Measurements from ENCODE around the gene ATP13A3. TPM values are rescaled to one million over a fixed set of nuclear protein-coding genes. Genes with fewer than 3 reads are reported as not detected.

The ATP13A3 gene
- total RNA-seq, 4 donors from 2014 or later: 23.6 to 129 (median 69.8) TPM

GRCh38 chr3:194382892-194383223 is 103.9 kb downstream of the ATP13A3 start:
- Histone ChIP-seq H3K9me3 (no peaks in the 10 kb centered on the region), H3K4me3 (no peak overlapping the region), H3K27me3 (no peaks in the 10 kb centered on the region), H3K27ac (no peak overlapping the region), H3K4me1 (no peaks in the 10 kb centered on the region), H3K36me3 (no peaks in the 10 kb centered on the region)
- DNase-seq: no peak
- TF ChIP-seq POLR2AphosphoS5 (IDR thresholded peaks at IDR 0.05) (no peak), EP300 (IDR thresholded peaks at IDR 0.05; ENCODE audit: low read depth) (no peak), POLR2A (IDR thresholded peaks at IDR 0.05) (no peak), CTCF (IDR thresholded peaks at IDR 0.05) (no peak)
- in situ Hi-C loops (cut with MboI; ENCODE audit: low pct_ligation_motif_present in 1 of 4, low pct_unique_long_range_greater_than_20kb in 1 of 4, low sequenced_read_pairs in 3 of 4) (no loop called here), intact Hi-C loops (cut with DNase I; ENCODE audit: low total_unique reads) (no loop called here)
- WGBS, 2 donors (ENCODE audit: low coverage in 1 of 2): 85% methylated on average over 9 of the region's 9 CpGs; no CpG with 5 or more reads in 1 of the 2 donors

GRCh38 chr3:194382196-194382891 is 104.5 kb downstream of the ATP13A3 start:
- in situ Hi-C loops (cut with MboI; ENCODE audit: low pct_ligation_motif_present in 1 of 4, low pct_unique_long_range_greater_than_20kb in 1 of 4, low sequenced_read_pairs in 3 of 4) (no loop called here), intact Hi-C loops (cut with DNase I; ENCODE audit: low total_unique reads) (no loop called here)

GRCh38 chr3:194381460-194381875 is 105.3 kb downstream of the ATP13A3 start:
- TF ChIP-seq POLR2A (IDR thresholded peaks at IDR 0.05) (no peak), CTCF (IDR thresholded peaks at IDR 0.05) (no peak), POLR2AphosphoS5 (IDR thresholded peaks at IDR 0.05) (no peak), EP300 (IDR thresholded peaks at IDR 0.05; ENCODE audit: low read depth) (no peak)

More at GRCh38 chr3:194382196-194382891, 104.5 kb downstream of the ATP13A3 start:
- DNase-seq: no peak
- no peaks in the 10 kb centered on the region for H3K36me3 ChIP-seq
- no peaks in the 10 kb centered on the region for H3K27me3 ChIP-seq
- TF ChIP-seq POLR2A (IDR thresholded peaks at IDR 0.05) (no peak), POLR2AphosphoS5 (IDR thresholded peaks at IDR 0.05) (no peak), CTCF (IDR thresholded peaks at IDR 0.05) (no peak)
- 84% methylated on average over 19 of the region's 20 CpGs; no CpG with 5 or more reads in 1 of the 2 donors for WGBS, 2 donors (ENCODE audit: low coverage in 1 of 2)
- no peak overlapping the region for H3K27ac ChIP-seq
- H3K9me3 ChIP-seq: no peaks in the 10 kb centered on the region
- no peak overlapping the region for H3K4me3 ChIP-seq
- H3K4me1 ChIP-seq: no peaks in the 10 kb centered on the region

GRCh38 chr3:194380326-194380725 is 106.5 kb downstream of the ATP13A3 start:
- intact Hi-C loops (cut with DNase I; ENCODE audit: low total_unique reads): no loop called here
- WGBS, 2 donors (ENCODE audit: low coverage in 1 of 2): 88 to 100% methylated on average over 2 to 7 of the region's 7 CpGs
- TF ChIP-seq CTCF (IDR thresholded peaks at IDR 0.05): no peak
- no peak for TF ChIP-seq POLR2AphosphoS5 (IDR thresholded peaks at IDR 0.05)
- no peak for TF ChIP-seq POLR2A (IDR thresholded peaks at IDR 0.05)
- no peak for TF ChIP-seq EP300 (IDR thresholded peaks at IDR 0.05; ENCODE audit: low read depth)
- no peak overlapping the region for H3K4me3 ChIP-seq
- DNase-seq: no peak
- H3K4me1 ChIP-seq: no peaks in the 10 kb centered on the region
- H3K9me3 ChIP-seq: no peaks in the 10 kb centered on the region
- in situ Hi-C loops (cut with MboI; ENCODE audit: low pct_ligation_motif_present in 1 of 4, low pct_unique_long_range_greater_than_20kb in 1 of 4, low sequenced_read_pairs in 3 of 4): no loop called here
- H3K27ac ChIP-seq: no peak overlapping the region
- H3K27me3 ChIP-seq: no peaks in the 10 kb centered on the region
- H3K36me3 ChIP-seq: no peaks in the 10 kb centered on the region

More at GRCh38 chr3:194381460-194381875, 105.3 kb downstream of the ATP13A3 start:
- WGBS, 2 donors (ENCODE audit: low coverage in 1 of 2): 45 to 66% methylated on average over 2 to 17 of the region's 17 CpGs
- H3K4me3 ChIP-seq: no peak overlapping the region
- no peaks in the 10 kb centered on the region for H3K4me1 ChIP-seq
- H3K36me3 ChIP-seq: no peaks in the 10 kb centered on the region
- no peaks in the 10 kb centered on the region for H3K9me3 ChIP-seq
- in situ Hi-C loops (cut with MboI; ENCODE audit: low pct_ligation_motif_present in 1 of 4, low pct_unique_long_range_greater_than_20kb in 1 of 4, low sequenced_read_pairs in 3 of 4) (no loop called here), intact Hi-C loops (cut with DNase I; ENCODE audit: low total_unique reads) (no loop called here)
- DNase-seq: no peak
- H3K27ac ChIP-seq: no peak overlapping the region
- H3K27me3 ChIP-seq: no peaks in the 10 kb centered on the region

All from transverse colon (tissue), 4 donors.